NT2/D1 (cell line): ENCODE results near the gene MYORG.

Source experiments
- SUZ12 ChIP-seq: IDR thresholded peaks from 2 replicates; pipeline ENCODE4 v1.6.1; 2011; ENCODE audit not compliant: insufficient read length, insufficient read depth; ENCODE audit errors: extremely low read depth
- YY1 ChIP-seq: IDR thresholded peaks from 2 replicates; pipeline ENCODE4 v1.6.1; 2011; ENCODE audit not compliant: insufficient read length, insufficient read depth
- ZNF274 ChIP-seq: IDR thresholded peaks from 2 replicates; pipeline ENCODE4 v1.6.1; 2011; ENCODE audit warnings: mild to moderate bottlenecking, low read depth, low read length

GRCh38 chr9:34382054-34382453 is 5.4 kb upstream of the MYORG start:
- TF ChIP-seq SUZ12 (no peak), ZNF274 (no peak), YY1 (no peak)
